NOMO-1 (cell line): ENCODE results near the gene LPIN1.

Source experiments
- DNase-seq, 2 experiments: peaks; one replicate each; lab custom pipeline; 2025; ENCODE audit not compliant: unreplicated experiment in 2 of 2; lab: John Stamatoyannopoulos, UW

LPIN1 gene

GRCh38 chr2:11861044-11861443 is 114.6 kb downstream of the LPIN1 start:
- no peak for DNase-seq

- DNase-seq = no peak
Observed at GRCh38 chr2:11862049-11862448, 115.6 kb downstream of the LPIN1 start.

GRCh38 chr2:11863103-11863502 is 116.7 kb downstream of the LPIN1 start:
- DNase-seq = no peak

- peak; percentile 37 to 38 for DNase-seq
Observed at GRCh38 chr2:11863513-11864328, 117.3 kb downstream of the LPIN1 start.

- DNase-seq = no peak
Observed at GRCh38 chr2:11864724-11865123, 118.3 kb downstream of the LPIN1 start.

- no peak for DNase-seq
Observed at GRCh38 chr2:11865378-11865777, 118.9 kb downstream of the LPIN1 start.

- DNase-seq = no peak
Observed at GRCh38 chr2:11865805-11866204, 119.4 kb downstream of the LPIN1 start.

GRCh38 chr2:11866358-11867335 is 120.2 kb downstream of the LPIN1 start:
- DNase-seq = no peak

- DNase-seq = no peak
Observed at GRCh38 chr2:11867926-11868325, 121.5 kb downstream of the LPIN1 start.

GRCh38 chr2:11869391-11869991 is 123.1 kb downstream of the LPIN1 start:
- no peak for DNase-seq

- DNase-seq = no peak
Observed at GRCh38 chr2:11870064-11870463, 123.6 kb downstream of the LPIN1 start.

- DNase-seq = no peak
Observed at GRCh38 chr2:11870584-11870983, 124.2 kb downstream of the LPIN1 start.

- no peak for DNase-seq
Observed at GRCh38 chr2:11871421-11871820, 125.0 kb downstream of the LPIN1 start.

GRCh38 chr2:11872247-11872947 is 126.0 kb downstream of the LPIN1 start:
- no peak for DNase-seq

- DNase-seq = no peak
Observed at GRCh38 chr2:11872948-11873269, 126.5 kb downstream of the LPIN1 start.

- DNase-seq = peak; percentile 6 to 56
Observed at GRCh38 chr2:11873356-11874154, 127.1 kb downstream of the LPIN1 start.

GRCh38 chr2:11874861-11875260 is 128.4 kb downstream of the LPIN1 start:
- no peak for DNase-seq

GRCh38 chr2:11875481-11875880 is 129.0 kb downstream of the LPIN1 start:
- DNase-seq = no peak

GRCh38 chr2:11876436-11876835 is 130.0 kb downstream of the LPIN1 start:
- DNase-seq = no peak

- no peak for DNase-seq
Observed at GRCh38 chr2:11876889-11877288, 130.5 kb downstream of the LPIN1 start.
